Stromal cell of bone marrow (primary cell): ENCODE data around the gene ACTR3.

Experiments used
- DNase-seq: peaks from one replicate; pipeline ENCODE4 v3.0.0-alpha.2; 2012; ENCODE audit warnings: low read depth

The ACTR3 gene

GRCh38 chr2:113966832-113967231 lies 76.9 kb downstream of the ACTR3 start:
- DNase-seq, result no peak

GRCh38 chr2:113967272-113967671 lies 77.4 kb downstream of the ACTR3 start:
- DNase-seq, result no peak

- no peak for DNase-seq
Observed at GRCh38 chr2:113972766-113973165, 82.9 kb downstream of the ACTR3 start.

- no peak for DNase-seq
Observed at GRCh38 chr2:113973810-113974209, 83.9 kb downstream of the ACTR3 start.

- DNase-seq, result no peak
Observed at GRCh38 chr2:113974727-113975126, 84.8 kb downstream of the ACTR3 start.

- DNase-seq, result no peak
Observed at GRCh38 chr2:113976277-113976928, 86.5 kb downstream of the ACTR3 start.

- DNase-seq, result no peak
Observed at GRCh38 chr2:113977060-113977659, 87.3 kb downstream of the ACTR3 start.

GRCh38 chr2:113977660-113978523 lies 88.0 kb downstream of the ACTR3 start:
- DNase-seq, result no peak

GRCh38 chr2:113978524-113979190 lies 88.8 kb downstream of the ACTR3 start:
- DNase-seq, result no peak

GRCh38 chr2:113979191-113980128 lies 89.6 kb downstream of the ACTR3 start:
- DNase-seq, result no peak

- DNase-seq, result peak; percentile 79
Observed at GRCh38 chr2:113980946-113981345, 91.1 kb downstream of the ACTR3 start.

GRCh38 chr2:113981404-113982134 lies 91.7 kb downstream of the ACTR3 start:
- peak; percentile 84 for DNase-seq

- DNase-seq, result no peak
Observed at GRCh38 chr2:113985554-113986397, 95.9 kb downstream of the ACTR3 start.

- no peak for DNase-seq
Observed at GRCh38 chr2:113986762-113987290, 96.9 kb downstream of the ACTR3 start.

- no peak for DNase-seq
Observed at GRCh38 chr2:113992090-113992489, 102.2 kb downstream of the ACTR3 start.

- no peak for DNase-seq
Observed at GRCh38 chr2:113996671-113997594, 107.0 kb downstream of the ACTR3 start.

- no peak for DNase-seq
Observed at GRCh38 chr2:114001152-114001551, 111.3 kb downstream of the ACTR3 start.

GRCh38 chr2:114001937-114002336 lies 112.0 kb downstream of the ACTR3 start:
- DNase-seq, result no peak
